H1 (cell line): ENCODE measurements around the gene LSM3. TPM values are rescaled to one million over a fixed set of nuclear protein-coding genes. Genes with fewer than 3 reads are reported as not detected.
A peak's percentile ranks its signal among the peaks of the same experiment; 100 is the strongest.

Experiments
- CBX5 ChIP-seq: fragments of 300-800, 300-1000 bp; sonication (generic); IDR thresholded peaks from 2 replicates; pipeline ENCODE4 v1.7.1; 2016; ENCODE audit warnings: antibody characterized with exemption, low read length, low read depth
- CEBPB ChIP-seq: IDR thresholded peaks from 2 replicates; pipeline ENCODE4 v1.6.1; 2012; ENCODE audit warnings: low read depth, low read length
- CHD1 ChIP-seq: IDR thresholded peaks from 2 replicates; pipeline ENCODE4 v1.6.1; 2012; ENCODE audit warnings: low read depth, low read length, improper control_type of control experiment
- CTCF ChIP-seq, 3 experiments: IDR thresholded peaks; 1 replicate in 2 of 3; 2 replicates in 1 of 3; pipeline versions ENCODE4 v1.5.1 to v1.6.1; 2011; ENCODE audit warnings: low read length in 3 of 3, mild to moderate bottlenecking in 3 of 3, inconsistent platforms in 2 of 3, low read depth in 1 of 3, moderate library complexity in 1 of 3; ENCODE audit not compliant: insufficient read depth in 1 of 3; ENCODE audit errors: control extremely low read depth in 1 of 3
- JUND ChIP-seq: IDR thresholded peaks from 2 replicates; pipeline ENCODE4 v1.6.1; 2011; ENCODE audit warnings: mild to moderate bottlenecking, improper control_type of control experiment, low read length
- KDM1A ChIP-seq: fragments of 200-600, 300-600 bp; sonication (generic); IDR thresholded peaks from 2 replicates; pipeline ENCODE4 v1.7.1; 2016; ENCODE audit warnings: mild to moderate bottlenecking, low read length, borderline replicate concordance
- SIN3A ChIP-seq, 2 experiments: IDR thresholded peaks in 1 of 2; conservative IDR thresholded peaks in 1 of 2; 2 replicates each; pipeline ENCODE4 v1.6.1; 2011 to 2012; ENCODE audit warnings: low read length in 2 of 2, improper control_type of control experiment in 1 of 2, low read depth in 1 of 2, mild to moderate bottlenecking in 1 of 2
- SRF ChIP-seq: IDR thresholded peaks from 2 replicates; pipeline ENCODE4 v1.6.1; 2011; ENCODE audit warnings: mild to moderate bottlenecking, low read depth, low read length, moderate library complexity
- SUZ12 ChIP-seq: fragments of 200-600 bp; sonication (generic); IDR thresholded peaks from 2 replicates; pipeline ENCODE4 v1.6.1; 2012; ENCODE audit warnings: mild to moderate bottlenecking, inconsistent platforms, low read length, moderate library complexity, mixed read lengths
- TBP ChIP-seq: IDR thresholded peaks from 2 replicates; pipeline ENCODE4 v1.6.1; 2011; ENCODE audit warnings: low read depth, low read length, improper control_type of control experiment
- TCF12 ChIP-seq: IDR thresholded peaks from 2 replicates; pipeline ENCODE4 v1.6.1; 2011; ENCODE audit warnings: low read depth, mild to moderate bottlenecking, low read length
- USF2 ChIP-seq: IDR thresholded peaks from 2 replicates; pipeline ENCODE4 v1.6.1; 2011; ENCODE audit warnings: low read length, improper control_type of control experiment
- polyA plus RNA-seq, 7 experiments: library from polyadenylated mRNA; depleted of rRNA in 3 of 7; stranded (reverse) in 5 of 7; unstranded in 2 of 7; fragments of >200 nt in 5 of 7; fragments of 200-250 nt in 2 of 7; gene quantifications; 1 replicate in 5 of 7; 2 replicates in 1 of 7; 4 replicates in 1 of 7; pipeline versions ENCODE4 v1.2.1 to v1.2.3, GENCODE V29; 2011 to 2013; ENCODE audit warnings: missing spikeins in 2 of 7, mixed read lengths in 2 of 7
- total RNA-seq: library from RNA; stranded (reverse); fragmentation: NEBNext Ultra II Directional; extraction: Animal tissue kit (Norgen Biotek cat#: 25700); gene quantifications from 2 replicates; pipeline ENCODE4 v1.2.1, GENCODE V29; 2021

The LSM3 gene
- total and polyA plus RNA-seq, 2 of the 8 experiments (the other 6 are each of a cell fraction or from before 2014, with no cell fraction given) = 7.1 to 25.4 TPM

GRCh38 chr3:14148041-14148985, 30.3 kb upstream of the LSM3 start (continued):
- TF ChIP-seq SIN3A (conservative IDR thresholded peaks at IDR 0.05 in 1 of 2, IDR thresholded peaks at IDR 0.05 in 1 of 2; ENCODE audit: low read depth in 1 of 2, low read length in 2 of 2) (0 out of 4 replicates have a peak, but pooled peaks of 1 of the 2 experiments have one; percentile 49), CHD1 (no peak), JUND (no peak), CTCF (IDR thresholded peaks at IDR 0.05; ENCODE audit: control extremely low read depth in 1 of 3, insufficient read depth in 1 of 3, low read depth in 1 of 3, low read length in 3 of 3) (peak; percentile 96 to 99 (median 99)), TBP (0 out of 2 replicates have a peak, but pooled peaks have one; percentile 47), TCF12 (0 out of 2 replicates have a peak, but pooled peaks have one; percentile 12), SUZ12 (no peak), SRF (no peak), KDM1A (no peak), CEBPB (no peak), USF2 (no peak), CBX5 (no peak)
